Measurements from ENCODE around the gene HAND1. TPM values are rescaled to one million over a fixed set of nuclear protein-coding genes. Genes with fewer than 3 reads are reported as not detected.

The HAND1 gene
- total RNA-seq, 1 donor from 2014 or later = 0.21 TPM

DNA sequence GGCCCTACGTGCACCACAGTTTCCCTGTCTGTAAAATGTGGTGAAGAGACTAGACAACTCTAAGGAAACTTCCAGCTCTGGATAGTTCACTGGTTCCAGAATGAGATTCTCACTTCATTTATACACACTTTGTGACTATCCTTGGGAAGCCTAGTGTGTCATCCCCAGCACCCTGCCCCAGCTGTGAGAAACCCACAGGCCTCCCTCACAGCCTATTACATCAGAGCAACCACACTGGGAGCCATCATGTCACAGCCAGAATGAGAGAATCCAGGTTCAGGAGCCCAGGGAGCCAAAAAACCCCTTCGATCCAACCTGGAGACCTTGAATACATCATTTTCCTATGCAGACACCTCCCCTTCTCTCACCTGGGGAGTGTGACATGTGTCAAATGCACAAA lies 21.0 kb upstream of the HAND1 start:
- no peak overlapping the region for H3K4me3 ChIP-seq
- no peak overlapping the region for H3K27ac ChIP-seq
- H3K9me3 ChIP-seq = no peaks in the 10 kb centered on the region
- ATAC-seq (no peak), DNase-seq (no peak)
- intact Hi-C loops (cut with DNase I) = no loop called here
- H3K27me3 ChIP-seq (ENCODE audit: low read depth) = peaks cover 34% of the 10 kb centered on the region
- TF ChIP-seq, protein P1, sequence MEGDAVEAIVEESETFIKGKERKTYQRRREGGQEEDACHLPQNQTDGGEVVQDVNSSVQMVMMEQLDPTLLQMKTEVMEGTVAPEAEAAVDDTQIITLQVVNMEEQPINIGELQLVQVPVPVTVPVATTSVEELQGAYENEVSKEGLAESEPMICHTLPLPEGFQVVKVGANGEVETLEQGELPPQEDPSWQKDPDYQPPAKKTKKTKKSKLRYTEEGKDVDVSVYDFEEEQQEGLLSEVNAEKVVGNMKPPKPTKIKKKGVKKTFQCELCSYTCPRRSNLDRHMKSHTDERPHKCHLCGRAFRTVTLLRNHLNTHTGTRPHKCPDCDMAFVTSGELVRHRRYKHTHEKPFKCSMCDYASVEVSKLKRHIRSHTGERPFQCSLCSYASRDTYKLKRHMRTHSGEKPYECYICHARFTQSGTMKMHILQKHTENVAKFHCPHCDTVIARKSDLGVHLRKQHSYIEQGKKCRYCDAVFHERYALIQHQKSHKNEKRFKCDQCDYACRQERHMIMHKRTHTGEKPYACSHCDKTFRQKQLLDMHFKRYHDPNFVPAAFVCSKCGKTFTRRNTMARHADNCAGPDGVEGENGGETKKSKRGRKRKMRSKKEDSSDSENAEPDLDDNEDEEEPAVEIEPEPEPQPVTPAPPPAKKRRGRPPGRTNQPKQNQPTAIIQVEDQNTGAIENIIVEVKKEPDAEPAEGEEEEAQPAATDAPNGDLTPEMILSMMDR (IDR thresholded peaks at IDR 0.05) = no peak
- H3K36me3 ChIP-seq = no peaks in the 10 kb centered on the region
- H3K4me1 ChIP-seq = no peaks in the 10 kb centered on the region

DNA sequence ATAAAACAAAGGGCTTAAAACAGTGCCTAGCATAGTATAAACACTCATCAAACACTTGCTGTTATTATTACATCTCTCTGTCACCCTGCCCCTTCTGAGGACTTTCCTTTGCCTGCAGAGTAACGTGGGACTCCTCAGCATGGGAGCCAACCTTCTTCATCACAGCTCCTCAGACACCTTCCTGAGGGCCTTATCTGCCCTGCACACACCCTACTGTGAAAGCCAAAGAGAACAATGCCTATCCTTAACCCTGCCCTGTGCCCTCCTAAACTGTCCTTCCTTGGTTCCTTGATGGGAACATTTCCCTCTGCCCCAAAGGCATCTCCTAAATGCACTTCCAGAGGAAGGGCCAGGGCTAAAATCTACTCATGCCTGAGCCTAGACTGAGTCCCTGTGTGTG lies 20.6 kb upstream of the HAND1 start:
- H3K4me3 ChIP-seq = no peak overlapping the region
- H3K36me3 ChIP-seq = no peaks in the 10 kb centered on the region
- peaks cover 35% of the 10 kb centered on the region for H3K27me3 ChIP-seq (ENCODE audit: low read depth)
- H3K27ac ChIP-seq = no peak overlapping the region
- intact Hi-C loops (cut with DNase I) = no loop called here
- H3K4me1 ChIP-seq = no peaks in the 10 kb centered on the region
- no peak for DNase-seq
- TF ChIP-seq, protein P1 (IDR thresholded peaks at IDR 0.05) = no peak
- no peaks in the 10 kb centered on the region for H3K9me3 ChIP-seq
- peak in 1 of 2 donors; percentile 33 for ATAC-seq

GRCh38 chr5:154494036-154494435 lies 16.0 kb upstream of the HAND1 start:
- DNase-seq = no peak
- Histone ChIP-seq H3K9me3 (no peaks in the 10 kb centered on the region), H3K4me1 (no peaks in the 10 kb centered on the region), H3K27ac (no peak overlapping the region), H3K27me3 (ENCODE audit: low read depth) (peaks cover 67% of the 10 kb centered on the region), H3K4me3 (no peak overlapping the region), H3K36me3 (no peaks in the 10 kb centered on the region)
- intact Hi-C loops (cut with DNase I) = no loop called here
- TF ChIP-seq, protein P1 (IDR thresholded peaks at IDR 0.05) = no peak
- no peak for ATAC-seq

DNA sequence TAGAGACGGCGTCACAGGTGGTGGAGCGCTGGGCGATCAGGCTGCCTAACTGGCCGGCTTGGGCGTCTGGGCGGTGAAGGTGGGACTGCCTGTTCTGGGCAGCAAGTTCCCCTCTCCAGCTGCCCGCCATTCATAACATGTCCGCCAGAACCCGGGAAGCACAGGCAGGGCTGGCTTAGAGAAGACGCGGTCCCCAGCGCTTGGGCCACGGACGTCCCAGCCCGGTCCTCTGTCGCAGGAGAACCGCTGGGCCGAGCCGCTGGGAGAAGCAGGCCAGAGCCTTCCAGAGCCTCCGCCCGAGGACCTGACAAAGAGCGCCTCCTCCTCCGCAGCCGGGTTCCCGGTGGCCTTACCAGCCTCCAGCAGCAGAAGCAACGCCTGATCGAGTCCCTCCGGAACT lies 15.2 kb upstream of the HAND1 start:
- no peak for ATAC-seq
- Histone ChIP-seq H3K27me3 (ENCODE audit: low read depth) (peaks cover 74% of the 10 kb centered on the region), H3K36me3 (no peaks in the 10 kb centered on the region), H3K27ac (no peak overlapping the region), H3K9me3 (no peaks in the 10 kb centered on the region), H3K4me3 (no peak overlapping the region), H3K4me1 (no peaks in the 10 kb centered on the region)
- no peak for DNase-seq
- TF ChIP-seq, protein P1 (IDR thresholded peaks at IDR 0.05) = no peak
- intact Hi-C loops (cut with DNase I) = no loop called here

DNA sequence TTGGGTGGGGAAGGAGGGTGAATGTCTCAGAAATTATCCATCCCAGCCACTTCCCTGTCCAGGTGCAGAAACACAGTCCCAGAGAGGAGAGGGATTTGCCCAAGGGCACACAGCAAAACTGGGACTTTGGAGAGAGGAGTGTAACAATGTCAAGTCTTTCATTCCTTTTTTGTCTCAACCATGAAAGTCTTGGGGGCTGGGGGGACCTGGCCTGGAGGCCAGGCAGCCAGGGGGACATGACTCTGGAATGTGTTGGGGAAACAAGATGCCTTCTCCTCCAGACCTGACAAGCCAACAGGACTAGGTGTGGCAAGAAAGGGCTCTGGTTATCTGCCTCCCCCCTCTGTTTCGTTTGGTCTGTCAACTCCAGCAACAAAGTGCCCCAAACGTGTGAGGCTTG lies 13.9 kb upstream of the HAND1 start:
- Histone ChIP-seq H3K9me3 (no peaks in the 10 kb centered on the region), H3K27ac (no peak overlapping the region), H3K4me1 (no peaks in the 10 kb centered on the region), H3K27me3 (ENCODE audit: low read depth) (peaks cover 84% of the 10 kb centered on the region), H3K36me3 (no peaks in the 10 kb centered on the region), H3K4me3 (no peak overlapping the region)
- intact Hi-C loops (cut with DNase I) = no loop called here
- TF ChIP-seq, protein P1 (IDR thresholded peaks at IDR 0.05) = no peak
- no peak for ATAC-seq
- DNase-seq = no peak

DNA sequence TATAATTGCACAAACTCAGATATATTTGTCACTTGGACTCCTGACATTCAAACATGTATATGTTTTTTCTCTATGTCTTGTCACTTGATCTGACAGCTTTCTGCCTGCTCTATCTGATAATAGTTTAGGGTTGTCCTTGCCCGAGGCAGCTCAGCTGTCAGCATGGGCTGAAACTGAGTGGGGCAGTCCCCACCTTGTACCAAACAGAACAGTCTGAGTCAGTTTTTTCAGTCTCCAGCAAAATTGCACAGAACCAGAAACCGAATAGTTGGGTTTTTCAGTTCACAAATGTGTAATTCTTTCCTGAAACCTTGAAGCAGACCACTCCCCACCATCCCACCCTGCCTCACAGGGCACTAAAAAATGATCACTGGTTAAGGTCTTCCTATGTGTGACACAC lies 9.5 kb upstream of the HAND1 start:
- intact Hi-C loops (cut with DNase I) = no loop called here
- ATAC-seq = no peak
- Histone ChIP-seq H3K27me3 (ENCODE audit: low read depth) (peaks cover 90% of the 10 kb centered on the region), H3K27ac (no peak overlapping the region), H3K36me3 (no peaks in the 10 kb centered on the region), H3K4me3 (no peak overlapping the region), H3K9me3 (no peaks in the 10 kb centered on the region), H3K4me1 (peaks cover 4% of the 10 kb centered on the region)
- TF ChIP-seq, protein P1 (IDR thresholded peaks at IDR 0.05) = no peak
- no peak for DNase-seq
